Immature natural killer cell (primary cell): ENCODE measurements around the gene TMEM131. TPM values are rescaled to one million over a fixed set of nuclear protein-coding genes. Genes with fewer than 3 reads are reported as not detected.

ENCODE experiments used
- DNase-seq, 3 donors: peaks; one replicate each; pipeline ENCODE4 v3.0.0; 2022; ENCODE audit warnings: mixed read lengths in 1 of 3
- H3K27ac Mint-ChIP-seq, 6 donors: one replicate each; pipeline ENCODE4 v1.8.0; 2020; ENCODE audit warnings: mixed read lengths in 6 of 6, mild to moderate bottlenecking in 5 of 6, inconsistent platforms in 4 of 6, moderate library complexity in 3 of 6
- H3K27me3 Mint-ChIP-seq, 3 donors: one replicate each; pipeline ENCODE4 v1.8.0; 2020 to 2021; ENCODE audit warnings: low read depth in 3 of 3, mild to moderate bottlenecking in 3 of 3, mixed read lengths in 3 of 3, moderate library complexity in 3 of 3, inconsistent platforms in 1 of 3
- H3K36me3 Mint-ChIP-seq, 3 donors: one replicate each; pipeline ENCODE4 v1.8.0; 2020; ENCODE audit warnings: mixed read lengths in 3 of 3, inconsistent platforms in 2 of 3, mild to moderate bottlenecking in 2 of 3
- H3K4me1 Mint-ChIP-seq, 2 donors: one replicate each; pipeline ENCODE4 v1.8.0; 2020; ENCODE audit warnings: inconsistent platforms in 2 of 2, mild to moderate bottlenecking in 2 of 2, mixed read lengths in 2 of 2, moderate library complexity in 1 of 2
- H3K4me3 Mint-ChIP-seq, 5 donors: one replicate each; pipeline ENCODE4 v1.8.0; 2020; ENCODE audit warnings: mild to moderate bottlenecking in 5 of 5, mixed read lengths in 5 of 5, inconsistent platforms in 3 of 5, moderate library complexity in 3 of 5
- H3K9me3 Mint-ChIP-seq, 6 donors: one replicate each; pipeline ENCODE4 v1.8.0; 2020; ENCODE audit warnings: mild to moderate bottlenecking in 6 of 6, mixed read lengths in 6 of 6, inconsistent platforms in 4 of 6, moderate library complexity in 3 of 6
- polyA plus RNA-seq, 3 donors: library from polyadenylated mRNA; unstranded; fragments of 300-500 nt; fragmentation: Illumina TruSeq; gene quantifications; one replicate each; pipeline ENCODE4 v1.2.3, GENCODE V29; 2021

TMEM131 gene
- polyA plus RNA-seq, 3 donors from 2014 or later = 7.1 to 24.5 (median 8.3) TPM

DNA sequence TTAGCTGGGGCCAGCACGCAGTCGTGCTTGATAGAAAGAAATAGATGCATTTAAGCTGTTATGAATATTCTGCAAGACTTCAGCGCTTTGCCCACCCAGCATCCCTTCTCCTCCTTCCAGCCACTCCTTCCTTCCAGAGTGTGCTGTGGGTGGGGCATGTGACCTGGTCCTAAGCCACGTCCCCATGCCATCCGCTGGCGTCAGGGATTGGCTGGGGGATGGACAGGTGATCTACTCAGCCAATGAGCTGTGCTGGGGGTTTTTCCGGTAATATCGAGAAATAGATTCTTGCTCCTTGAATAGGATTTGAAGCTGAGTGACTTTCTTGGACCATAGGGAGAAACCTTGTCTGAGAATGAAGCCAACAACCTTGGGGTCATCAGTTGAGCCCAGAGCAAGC, 287.1 kb downstream of the TMEM131 start:
- H3K27me3 Mint-ChIP-seq = peaks cover 2 to 8% (median 5%) of the 10 kb centered on the region in 3 donors
- DNase-seq = no peak
- H3K27ac Mint-ChIP-seq = no peak overlapping the region
- H3K4me1 Mint-ChIP-seq = peaks cover 36 to 40% of the 10 kb centered on the region in 2 donors
- peaks cover 1 to 5% (median 3%) of the 10 kb centered on the region in 3 donors for H3K36me3 Mint-ChIP-seq
- H3K9me3 Mint-ChIP-seq = no peaks in the 10 kb centered on the region
- H3K4me3 Mint-ChIP-seq = no peak overlapping the region

DNA sequence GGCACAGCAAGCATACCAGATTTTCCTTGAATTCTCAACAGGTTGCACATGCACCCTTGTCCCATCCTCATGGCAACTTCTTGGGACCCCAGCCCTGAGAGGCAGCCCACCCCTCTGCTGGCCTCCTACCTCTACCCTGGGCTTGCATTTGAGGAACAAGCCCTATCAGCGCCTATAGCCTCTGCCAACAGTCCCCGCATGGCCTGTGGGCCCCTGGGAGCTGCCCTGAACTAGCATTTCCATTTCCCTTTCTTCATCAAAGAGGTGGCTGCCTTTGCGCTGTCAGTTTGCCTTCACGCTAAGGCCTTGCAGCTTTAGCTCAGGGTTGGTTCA, 287.7 kb downstream of the TMEM131 start:
- H3K4me3 Mint-ChIP-seq = no peak overlapping the region
- H3K4me1 Mint-ChIP-seq = peaks cover 30 to 34% of the 10 kb centered on the region in 2 donors
- DNase-seq = no peak
- H3K9me3 Mint-ChIP-seq = no peaks in the 10 kb centered on the region
- peaks cover 0 to 4% (median 0%) of the 10 kb centered on the region in 3 donors for H3K27me3 Mint-ChIP-seq
- no peak overlapping the region for H3K27ac Mint-ChIP-seq
- H3K36me3 Mint-ChIP-seq = peaks cover 0 to 3% (median 2%) of the 10 kb centered on the region in 3 donors

DNA sequence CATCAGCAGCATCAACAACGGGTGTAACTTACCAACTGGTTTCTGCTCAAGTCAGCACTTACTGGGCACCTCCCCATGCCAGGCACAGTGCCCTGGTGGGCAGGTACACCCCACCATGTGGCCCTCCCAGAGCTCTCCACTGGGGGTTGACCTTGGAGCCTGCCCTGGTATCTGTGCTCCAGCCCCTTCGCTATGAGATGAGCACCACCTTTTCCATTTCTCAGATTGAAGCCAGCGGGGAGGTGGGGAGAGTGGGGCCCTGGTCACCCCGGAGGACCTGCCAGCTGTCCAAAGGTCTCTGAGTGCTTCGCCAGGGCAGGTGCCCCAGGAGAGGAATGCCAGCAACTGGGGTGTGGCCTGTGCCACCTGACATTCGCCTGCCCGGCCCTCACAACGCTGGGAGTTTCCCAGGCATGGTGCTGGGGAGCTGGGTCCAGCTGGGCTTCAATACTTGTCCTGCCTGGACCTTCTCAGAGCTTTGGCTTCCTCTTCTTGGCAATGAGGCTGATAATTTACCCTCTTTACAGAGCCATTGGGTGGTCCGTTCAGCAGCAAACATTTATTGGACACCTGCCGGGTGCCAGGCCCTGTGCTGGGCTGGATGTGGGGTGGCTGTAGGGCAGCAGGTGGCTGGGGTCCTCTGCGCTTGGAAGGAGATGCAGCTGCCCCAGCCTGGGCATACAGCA, 288.2 kb downstream of the TMEM131 start:
- peaks cover 25 to 30% of the 10 kb centered on the region in 2 donors for H3K4me1 Mint-ChIP-seq
- H3K27ac Mint-ChIP-seq = no peak overlapping the region
- peaks cover 0 to 3% (median 2%) of the 10 kb centered on the region in 3 donors for H3K36me3 Mint-ChIP-seq
- no peak overlapping the region for H3K4me3 Mint-ChIP-seq
- peaks cover 0 to 4% (median 0%) of the 10 kb centered on the region in 3 donors for H3K27me3 Mint-ChIP-seq
- H3K9me3 Mint-ChIP-seq = no peaks in the 10 kb centered on the region
- DNase-seq = no peak

DNA sequence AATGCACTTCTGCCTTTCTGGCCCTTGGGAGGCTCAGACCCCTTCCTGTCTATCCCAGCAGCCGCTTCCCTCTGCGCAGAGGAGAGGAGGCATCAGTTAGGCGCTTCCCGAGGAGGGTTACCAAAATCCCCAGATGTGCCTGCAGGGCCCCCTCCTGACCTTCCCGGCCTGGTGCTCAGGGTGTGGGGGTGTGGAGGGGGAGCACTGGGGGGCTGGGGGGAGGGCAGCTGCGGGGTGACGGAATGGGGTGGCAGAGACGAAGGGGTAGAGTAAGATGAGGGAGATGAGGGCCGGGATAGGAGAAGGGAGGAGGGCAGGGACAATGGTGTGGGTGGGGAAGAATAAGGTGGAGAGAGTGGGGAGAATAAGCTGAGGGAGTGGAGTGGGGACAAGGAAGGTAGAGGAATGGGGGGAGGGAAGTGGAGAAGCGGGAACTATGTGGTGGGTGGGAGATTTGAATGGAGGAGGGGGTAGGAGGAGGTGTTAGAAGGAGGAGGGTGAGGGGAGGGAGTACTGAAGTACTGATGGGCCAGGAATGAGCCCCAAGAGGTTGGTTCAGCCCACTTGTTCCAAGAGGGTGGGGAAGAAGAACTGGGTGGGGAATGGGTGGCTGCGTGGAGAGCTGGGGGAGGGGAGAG, 288.9 kb downstream of the TMEM131 start:
- DNase-seq = no peak
- no peak overlapping the region for H3K4me3 Mint-ChIP-seq
- H3K4me1 Mint-ChIP-seq = peaks cover 18 to 23% of the 10 kb centered on the region in 2 donors
- H3K9me3 Mint-ChIP-seq = no peaks in the 10 kb centered on the region
- peaks cover 0 to 3% (median 2%) of the 10 kb centered on the region in 3 donors for H3K36me3 Mint-ChIP-seq
- no peak overlapping the region for H3K27ac Mint-ChIP-seq
- H3K27me3 Mint-ChIP-seq = peaks cover 0 to 4% (median 0%) of the 10 kb centered on the region in 3 donors

Other genes starting within 250 kb of the TMEM131 start
- not detected for gene VWA3B, start 91.2 kb upstream of the TMEM131 start, polyA plus RNA-seq